Liver (tissue), 9 donors: ENCODE data around the gene PROZ. TPM values are rescaled to one million over a fixed set of nuclear protein-coding genes. Genes with fewer than 3 reads are reported as not detected.

Experiments used
- DNase-seq: peaks from one replicate; pipeline ENCODE4 v3.0.0-alpha.2; 2017; ENCODE audit warnings: low spot score
- H3K27ac ChIP-seq, 2 donors: one replicate each; pipeline ENCODE4 v1.7.0; 2013; ENCODE audit warnings: inconsistent platforms in 2 of 2, low read length in 2 of 2, control low read depth in 1 of 2, low read depth in 1 of 2, mild to moderate bottlenecking in 1 of 2
- H3K27me3 ChIP-seq, 4 donors: one replicate each; pipeline versions ENCODE4 v1.6.1 to v1.7.0; 2013; ENCODE audit warnings: low read length in 3 of 4, inconsistent platforms in 1 of 4, mild to moderate bottlenecking in 1 of 4, moderate library complexity in 1 of 4; ENCODE audit not compliant: control insufficient read depth in 4 of 4, insufficient read depth in 4 of 4
- H3K36me3 ChIP-seq, 4 donors: one replicate each; pipeline versions ENCODE4 v1.6.1 to v1.7.0; 2013; ENCODE audit warnings: low read length in 3 of 4, mild to moderate bottlenecking in 3 of 4, low read depth in 1 of 4, moderate library complexity in 1 of 4; ENCODE audit not compliant: control insufficient read depth in 4 of 4, insufficient read depth in 3 of 4
- H3K4me1 ChIP-seq, 4 donors: one replicate each; pipeline versions ENCODE4 v1.6.1 to v1.7.0; 2013; ENCODE audit warnings: low read length in 3 of 4, mild to moderate bottlenecking in 3 of 4, moderate library complexity in 1 of 4; ENCODE audit not compliant: control insufficient read depth in 4 of 4, insufficient read depth in 4 of 4
- H3K4me3 ChIP-seq, 3 donors: one replicate each; pipeline versions ENCODE4 v1.6.1 to v1.7.0; 2013; ENCODE audit warnings: low read length in 3 of 3, control low read depth in 1 of 3, low read depth in 1 of 3, mild to moderate bottlenecking in 1 of 3
- H3K9ac ChIP-seq, 2 donors: one replicate each; pipeline ENCODE4 v1.7.0; 2013; ENCODE audit warnings: low read length in 2 of 2, mild to moderate bottlenecking in 2 of 2, moderate library complexity in 2 of 2, control low read depth in 1 of 2, low read depth in 1 of 2
- H3K9me3 ChIP-seq, 4 donors: one replicate each; pipeline versions ENCODE4 v1.6.1 to v1.7.0; 2013; ENCODE audit warnings: low read length in 3 of 4; ENCODE audit not compliant: control insufficient read depth in 4 of 4
- EGR1 ChIP-seq, 2 donors: IDR thresholded peaks; 2 replicates each; pipeline ENCODE4 v1.6.1; 2016 to 2018; ENCODE audit warnings: antibody characterized with exemption in 2 of 2, low read depth in 2 of 2
- FOXA1 ChIP-seq: IDR thresholded peaks from 2 replicates; pipeline ENCODE4 v1.6.1; 2016; ENCODE audit warnings: antibody characterized with exemption
- FOXA2 ChIP-seq: IDR thresholded peaks from 2 replicates; pipeline ENCODE4 v1.6.1; 2016; ENCODE audit warnings: antibody characterized with exemption
- GABPA ChIP-seq, 2 donors: IDR thresholded peaks in 1 of 2; conservative IDR thresholded peaks in 1 of 2; 2 replicates each; pipeline ENCODE4 v1.6.1; 2016; ENCODE audit warnings: antibody characterized with exemption in 2 of 2, mild to moderate bottlenecking in 1 of 2, moderate library complexity in 1 of 2
- HNF4A ChIP-seq, 2 donors: conservative IDR thresholded peaks; 2 replicates each; pipeline ENCODE4 v1.6.1; 2016; ENCODE audit warnings: antibody characterized with exemption in 2 of 2, mild to moderate bottlenecking in 2 of 2
- HNF4G ChIP-seq: IDR thresholded peaks from 2 replicates; pipeline ENCODE4 v1.6.1; 2016; ENCODE audit warnings: antibody characterized with exemption
- MAX ChIP-seq: IDR thresholded peaks from 2 replicates; pipeline ENCODE4 v1.6.1; 2016; ENCODE audit warnings: antibody characterized with exemption
- RXRA ChIP-seq, 2 donors: IDR thresholded peaks; 2 replicates each; pipeline ENCODE4 v1.6.1; 2017 to 2018; ENCODE audit warnings: antibody characterized with exemption in 2 of 2, mild to moderate bottlenecking in 1 of 2
- SP1 ChIP-seq: IDR thresholded peaks from 2 replicates; pipeline ENCODE4 v1.6.1; 2018; ENCODE audit warnings: antibody characterized with exemption, mild to moderate bottlenecking
- TAF1 ChIP-seq: conservative IDR thresholded peaks from 2 replicates; pipeline ENCODE4 v1.6.1; 2016; ENCODE audit warnings: antibody characterized with exemption, mild to moderate bottlenecking
- YY1 ChIP-seq: IDR thresholded peaks from 2 replicates; pipeline ENCODE4 v1.6.1; 2016; ENCODE audit warnings: antibody characterized with exemption, mild to moderate bottlenecking
- WGBS: extraction: QIAGEN DNeasy Blood & Tissue Kit; methylation state at CpG from one replicate; pipeline ENCODE4 v1.1.7; 2013; 5-methylcytosine and 5-hydroxymethylcytosine counted together
- polyA plus RNA-seq, 2 donors: library from polyadenylated mRNA; stranded (reverse) in 1 of 2; unstranded in 1 of 2; fragments of 200-250 nt in 1 of 2; fragments of >200 nt in 1 of 2; fragmentation: Nextera tagmentation in 1 of 2; extraction: Ambion mirVana in 1 of 2; gene quantifications; one replicate each; pipeline versions ENCODE4 v1.2.1 to v1.2.3, GENCODE V29; 2013 to 2015
- total RNA-seq, 2 donors: library from RNA; depleted of rRNA; stranded (reverse); fragments of >200 nt; gene quantifications; one replicate each; pipeline ENCODE4 v1.2.3, GENCODE V29; 2014
- TF ChIP-seq, protein P1 (sequence below): fragments of 150-350 bp; IDR thresholded peaks from 2 replicates; pipeline ENCODE4 v1.5.1; 2017; ENCODE audit warnings: improper control_type of control experiment, low read depth, low read length; ENCODE audit not compliant: missing input control
- TF ChIP-seq, protein P2 (sequence below): IDR thresholded peaks from 2 replicates; pipeline ENCODE4 v1.6.1; 2016; ENCODE audit warnings: antibody characterized with exemption
- TF ChIP-seq, protein P3 (sequence below): IDR thresholded peaks from 2 replicates; pipeline ENCODE4 v1.6.1; 2016; ENCODE audit warnings: antibody characterized with exemption, mild to moderate bottlenecking
- donor health status: healthy.
- donor health status: healthy.
- donor health status: healthy.
- donor health status: healthy.
- donor health status: healthy.

Gene PROZ
- total and polyA plus RNA-seq, 4 donors, result 10.6 to 40.7 (median 30.3) TPM

- TF ChIP-seq EGR1 (IDR thresholded peaks at IDR 0.05; ENCODE audit: low read depth in 2 of 2) (no peak), TAF1 (no peak), GABPA (IDR thresholded peaks at IDR 0.05 in 1 of 2, conservative IDR thresholded peaks at IDR 0.05 in 1 of 2) (no peak), RXRA (IDR thresholded peaks at IDR 0.05) (no peak), HNF4A (conservative IDR thresholded peaks at IDR 0.05) (no peak), FOXA2 (no peak)
- TF ChIP-seq, protein P1, sequence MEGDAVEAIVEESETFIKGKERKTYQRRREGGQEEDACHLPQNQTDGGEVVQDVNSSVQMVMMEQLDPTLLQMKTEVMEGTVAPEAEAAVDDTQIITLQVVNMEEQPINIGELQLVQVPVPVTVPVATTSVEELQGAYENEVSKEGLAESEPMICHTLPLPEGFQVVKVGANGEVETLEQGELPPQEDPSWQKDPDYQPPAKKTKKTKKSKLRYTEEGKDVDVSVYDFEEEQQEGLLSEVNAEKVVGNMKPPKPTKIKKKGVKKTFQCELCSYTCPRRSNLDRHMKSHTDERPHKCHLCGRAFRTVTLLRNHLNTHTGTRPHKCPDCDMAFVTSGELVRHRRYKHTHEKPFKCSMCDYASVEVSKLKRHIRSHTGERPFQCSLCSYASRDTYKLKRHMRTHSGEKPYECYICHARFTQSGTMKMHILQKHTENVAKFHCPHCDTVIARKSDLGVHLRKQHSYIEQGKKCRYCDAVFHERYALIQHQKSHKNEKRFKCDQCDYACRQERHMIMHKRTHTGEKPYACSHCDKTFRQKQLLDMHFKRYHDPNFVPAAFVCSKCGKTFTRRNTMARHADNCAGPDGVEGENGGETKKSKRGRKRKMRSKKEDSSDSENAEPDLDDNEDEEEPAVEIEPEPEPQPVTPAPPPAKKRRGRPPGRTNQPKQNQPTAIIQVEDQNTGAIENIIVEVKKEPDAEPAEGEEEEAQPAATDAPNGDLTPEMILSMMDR, result no peak
- TF ChIP-seq, protein P2, sequence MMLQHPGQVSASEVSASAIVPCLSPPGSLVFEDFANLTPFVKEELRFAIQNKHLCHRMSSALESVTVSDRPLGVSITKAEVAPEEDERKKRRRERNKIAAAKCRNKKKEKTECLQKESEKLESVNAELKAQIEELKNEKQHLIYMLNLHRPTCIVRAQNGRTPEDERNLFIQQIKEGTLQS, result no peak
These were observed 31.9 kb upstream of the PROZ start (continued) for GRCh38 chr13:113126265-113127150.

GRCh38 chr13:113129480-113129879 is 29.0 kb upstream of the PROZ start:
- H3K9ac ChIP-seq, result no peak overlapping the region
- DNase-seq, result no peak
- no peak overlapping the region for H3K4me3 ChIP-seq
- no peak overlapping the region for H3K27ac ChIP-seq
- H3K27me3 ChIP-seq, result no peaks in the 10 kb centered on the region
- peaks cover 0 to under 1% (median 0%) of the 10 kb centered on the region in 4 donors for H3K4me1 ChIP-seq
- 91% methylated on average over 27 of the region's 27 CpGs for WGBS
- peaks cover 0 to 21% (median 7%) of the 10 kb centered on the region in 4 donors for H3K36me3 ChIP-seq
- H3K9me3 ChIP-seq, result no peaks in the 10 kb centered on the region
- TF ChIP-seq FOXA1, result no peak
- TF ChIP-seq, protein P1, result no peak
- no peak for TF ChIP-seq TAF1
- no peak for TF ChIP-seq SP1

DNA sequence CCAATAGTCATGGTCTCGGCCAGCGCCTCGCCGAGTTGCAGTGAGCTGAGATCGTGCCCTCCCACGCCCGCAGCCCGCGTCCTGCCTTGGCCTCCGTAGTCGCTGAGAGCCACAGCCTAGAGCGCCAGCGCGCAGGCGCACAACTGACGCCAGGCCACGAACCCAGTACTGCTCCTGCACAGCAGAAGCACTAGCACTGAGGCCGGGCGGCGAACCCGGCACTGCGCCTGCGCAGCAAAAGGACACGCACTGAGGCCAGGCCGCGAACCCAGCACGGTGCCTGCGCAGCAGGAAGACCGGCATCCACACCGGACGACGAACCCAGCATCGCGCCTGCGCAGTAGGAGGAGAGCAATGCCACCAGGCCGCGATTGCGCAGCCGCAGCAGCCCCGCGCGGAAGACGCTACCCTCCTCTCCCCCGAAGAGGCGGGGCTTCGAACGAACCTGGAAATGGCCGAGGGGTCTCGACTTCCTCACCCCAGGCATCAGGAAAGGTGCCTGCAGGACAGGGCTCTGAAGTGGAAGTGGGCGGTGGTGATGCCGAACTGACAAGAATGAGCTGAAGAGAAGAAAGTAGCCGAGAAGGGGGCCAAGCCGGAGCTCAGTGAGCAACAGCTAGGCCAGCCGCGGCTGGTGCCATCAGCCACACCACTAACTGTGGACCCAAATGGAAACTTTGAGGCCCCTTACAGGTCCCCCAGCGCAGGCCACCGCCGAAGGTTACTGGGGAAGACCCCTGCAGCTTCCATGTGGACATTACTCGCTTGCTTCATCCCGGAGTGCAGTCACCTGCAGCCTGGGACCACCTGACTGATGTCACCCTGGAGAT is 28.3 kb upstream of the PROZ start:
- 79% methylated on average over 60 of the region's 60 CpGs for WGBS
- Histone ChIP-seq H3K36me3 (peaks cover 0 to 21% (median 7%) of the 10 kb centered on the region in 4 donors), H3K4me3 (no peak overlapping the region), H3K4me1 (no peaks in the 10 kb centered on the region), H3K27ac (no peak overlapping the region), H3K27me3 (no peaks in the 10 kb centered on the region), H3K9ac (no peak overlapping the region), H3K9me3 (no peaks in the 10 kb centered on the region)
- peak; percentile 43 for DNase-seq
- TF ChIP-seq RXRA (IDR thresholded peaks at IDR 0.05) (no peak), HNF4G (no peak), SP1 (no peak), EGR1 (IDR thresholded peaks at IDR 0.05; ENCODE audit: low read depth in 2 of 2) (no peak), MAX (no peak), YY1 (no peak), FOXA1 (no peak), GABPA (IDR thresholded peaks at IDR 0.05 in 1 of 2, conservative IDR thresholded peaks at IDR 0.05 in 1 of 2) (no peak)
- TF ChIP-seq, protein P1, result no peak
- TF ChIP-seq, protein P3, sequence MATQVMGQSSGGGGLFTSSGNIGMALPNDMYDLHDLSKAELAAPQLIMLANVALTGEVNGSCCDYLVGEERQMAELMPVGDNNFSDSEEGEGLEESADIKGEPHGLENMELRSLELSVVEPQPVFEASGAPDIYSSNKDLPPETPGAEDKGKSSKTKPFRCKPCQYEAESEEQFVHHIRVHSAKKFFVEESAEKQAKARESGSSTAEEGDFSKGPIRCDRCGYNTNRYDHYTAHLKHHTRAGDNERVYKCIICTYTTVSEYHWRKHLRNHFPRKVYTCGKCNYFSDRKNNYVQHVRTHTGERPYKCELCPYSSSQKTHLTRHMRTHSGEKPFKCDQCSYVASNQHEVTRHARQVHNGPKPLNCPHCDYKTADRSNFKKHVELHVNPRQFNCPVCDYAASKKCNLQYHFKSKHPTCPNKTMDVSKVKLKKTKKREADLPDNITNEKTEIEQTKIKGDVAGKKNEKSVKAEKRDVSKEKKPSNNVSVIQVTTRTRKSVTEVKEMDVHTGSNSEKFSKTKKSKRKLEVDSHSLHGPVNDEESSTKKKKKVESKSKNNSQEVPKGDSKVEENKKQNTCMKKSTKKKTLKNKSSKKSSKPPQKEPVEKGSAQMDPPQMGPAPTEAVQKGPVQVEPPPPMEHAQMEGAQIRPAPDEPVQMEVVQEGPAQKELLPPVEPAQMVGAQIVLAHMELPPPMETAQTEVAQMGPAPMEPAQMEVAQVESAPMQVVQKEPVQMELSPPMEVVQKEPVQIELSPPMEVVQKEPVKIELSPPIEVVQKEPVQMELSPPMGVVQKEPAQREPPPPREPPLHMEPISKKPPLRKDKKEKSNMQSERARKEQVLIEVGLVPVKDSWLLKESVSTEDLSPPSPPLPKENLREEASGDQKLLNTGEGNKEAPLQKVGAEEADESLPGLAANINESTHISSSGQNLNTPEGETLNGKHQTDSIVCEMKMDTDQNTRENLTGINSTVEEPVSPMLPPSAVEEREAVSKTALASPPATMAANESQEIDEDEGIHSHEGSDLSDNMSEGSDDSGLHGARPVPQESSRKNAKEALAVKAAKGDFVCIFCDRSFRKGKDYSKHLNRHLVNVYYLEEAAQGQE, result no peak
